ENCODE data around the gene MGRN1.

The MGRN1 gene

DNA sequence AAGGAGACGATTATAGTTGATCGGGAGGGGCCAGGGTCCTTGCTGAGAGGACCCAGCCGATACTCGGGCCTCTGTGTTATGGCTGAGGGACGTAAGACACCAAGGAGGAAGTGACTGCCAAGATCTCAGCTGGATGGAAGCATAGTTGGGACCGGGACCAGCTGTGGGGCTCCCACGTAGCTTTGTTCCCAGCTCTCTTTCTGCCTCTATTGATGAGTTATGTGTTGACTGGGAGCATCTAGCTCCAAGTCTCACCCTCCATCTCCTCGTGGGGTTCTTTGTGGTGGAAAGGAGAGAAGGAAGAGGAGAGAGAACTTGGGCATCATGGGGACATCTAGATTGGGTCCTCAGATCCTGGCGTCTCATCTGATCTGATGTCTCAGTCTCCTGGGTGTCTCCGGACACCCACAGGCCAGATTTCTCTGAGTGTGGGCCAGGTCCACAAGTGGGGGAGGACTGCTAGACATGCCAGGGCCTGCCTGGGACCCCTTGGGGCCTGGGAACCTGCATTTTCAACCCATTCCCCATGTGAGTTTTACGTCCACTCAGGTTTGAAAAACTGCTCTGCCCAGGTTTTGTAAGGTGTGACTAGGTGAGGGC, 1.0 kb downstream of the MGRN1 start:
- DNase-seq = no peak

DNA sequence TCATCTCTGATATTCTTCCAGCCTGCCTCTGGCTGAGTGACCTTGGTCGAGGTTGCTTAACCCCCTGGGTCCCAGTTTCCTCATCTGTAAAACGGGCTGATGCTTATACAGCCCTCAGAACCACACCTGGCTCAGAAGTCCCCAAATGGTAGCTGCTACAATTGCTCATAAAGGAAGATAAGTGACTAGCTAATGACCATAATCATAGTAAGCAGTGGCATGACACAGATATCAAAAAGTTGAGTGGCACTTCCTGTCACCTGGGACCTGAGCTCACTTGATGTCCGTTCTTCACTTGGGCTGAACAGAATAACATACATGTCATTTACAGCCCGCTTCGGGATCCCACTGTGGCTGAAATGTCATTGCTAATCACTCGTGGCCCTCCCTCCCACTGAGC, 1.8 kb downstream of the MGRN1 start:
- no peak for DNase-seq

DNA sequence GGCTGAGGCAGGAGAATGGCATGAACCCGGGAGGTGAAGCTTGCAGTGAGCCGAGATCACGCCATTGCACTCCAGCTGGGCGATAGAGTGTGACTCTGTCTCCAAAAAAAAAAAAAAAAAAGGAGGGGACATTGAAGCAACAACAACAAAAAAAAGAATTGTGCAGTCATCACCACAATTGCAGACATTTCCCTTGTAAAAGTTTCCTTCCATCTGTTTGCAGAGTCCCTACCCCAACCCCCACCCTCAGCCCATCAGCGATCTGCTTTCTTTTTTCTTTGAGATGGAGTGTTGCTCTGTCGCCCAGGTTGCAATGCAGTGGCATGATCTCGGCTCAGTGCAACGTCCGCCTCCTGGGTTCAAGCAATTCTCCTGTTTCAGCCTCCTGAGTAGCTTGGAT, 3.7 kb downstream of the MGRN1 start:
- no peak for DNase-seq

DNA sequence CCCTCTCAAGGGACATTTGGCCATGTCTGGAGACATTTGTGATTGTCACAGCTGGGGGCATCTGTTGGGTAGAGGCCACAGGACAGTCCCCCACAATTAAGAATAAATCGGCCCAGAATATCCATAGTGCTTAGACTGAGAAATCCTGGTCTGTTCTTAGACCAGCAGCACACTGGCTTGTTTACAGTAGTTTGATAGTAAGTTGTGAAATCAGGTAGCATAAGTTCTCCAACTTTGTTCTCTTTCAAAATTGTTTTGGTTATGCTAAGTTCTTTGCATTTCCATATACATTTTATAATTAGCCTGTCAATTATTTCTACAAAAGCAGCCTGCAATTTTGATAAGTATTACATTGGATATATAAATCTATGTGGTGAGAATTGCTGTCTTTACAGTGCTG, 6.8 kb downstream of the MGRN1 start:
- DNase-seq = no peak

DNA sequence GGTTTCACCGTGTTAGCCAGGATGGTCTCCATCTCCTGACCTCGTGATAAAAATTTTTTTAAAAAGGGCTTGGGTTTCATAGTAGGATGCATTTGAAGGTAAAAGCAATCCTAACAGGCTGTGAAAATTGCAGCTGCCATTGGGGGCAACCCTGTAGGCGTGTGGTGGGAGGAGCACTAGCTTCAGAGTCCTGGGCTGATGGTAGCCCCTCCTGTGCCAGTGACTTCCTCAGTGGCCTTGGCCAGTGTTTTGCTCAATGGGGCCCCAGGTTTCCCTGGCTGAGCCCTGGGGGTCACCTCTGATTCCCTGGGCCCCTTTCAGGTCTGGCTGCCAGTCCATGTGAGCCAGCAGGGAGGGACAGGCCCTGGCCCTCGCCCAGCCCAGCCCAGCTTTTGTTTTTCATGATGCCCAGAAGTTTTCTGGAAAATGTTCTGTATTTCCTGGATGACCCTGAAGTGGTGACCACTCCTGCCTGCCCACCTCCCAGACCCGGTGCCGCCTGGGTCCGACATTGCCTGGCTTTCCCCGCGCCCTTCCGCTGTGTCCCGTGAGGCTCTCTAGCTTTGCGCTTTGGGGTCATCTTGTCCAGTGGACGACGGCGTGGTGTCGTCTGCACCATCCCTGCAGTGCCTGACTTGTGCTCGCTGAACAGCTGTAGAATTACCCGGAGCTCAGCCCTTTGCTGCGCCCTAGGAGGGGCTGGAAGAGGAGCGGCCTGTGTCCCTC, 9.4 kb downstream of the MGRN1 start:
- no peak for DNase-seq

DNA sequence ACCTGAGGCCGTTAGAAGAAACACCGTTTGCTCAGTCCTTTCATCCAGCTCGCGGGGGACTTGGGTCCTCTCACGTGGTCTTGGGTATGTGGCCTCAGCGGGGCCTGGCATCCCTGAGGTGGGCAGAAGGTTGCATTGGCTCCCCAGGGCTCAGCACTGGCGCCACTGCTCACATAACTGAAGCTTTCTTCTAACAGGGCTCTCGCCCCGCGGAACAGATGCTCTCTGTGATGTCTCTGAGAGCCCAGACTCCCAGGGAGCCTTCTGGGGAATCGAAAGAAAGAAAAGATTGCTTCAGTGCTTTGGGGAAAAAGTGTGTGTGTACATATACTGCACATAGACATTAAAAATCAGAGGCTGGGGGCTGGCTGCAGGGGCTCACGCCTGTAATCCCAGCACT, 10.1 kb downstream of the MGRN1 start:
- DNase-seq = no peak

DNA sequence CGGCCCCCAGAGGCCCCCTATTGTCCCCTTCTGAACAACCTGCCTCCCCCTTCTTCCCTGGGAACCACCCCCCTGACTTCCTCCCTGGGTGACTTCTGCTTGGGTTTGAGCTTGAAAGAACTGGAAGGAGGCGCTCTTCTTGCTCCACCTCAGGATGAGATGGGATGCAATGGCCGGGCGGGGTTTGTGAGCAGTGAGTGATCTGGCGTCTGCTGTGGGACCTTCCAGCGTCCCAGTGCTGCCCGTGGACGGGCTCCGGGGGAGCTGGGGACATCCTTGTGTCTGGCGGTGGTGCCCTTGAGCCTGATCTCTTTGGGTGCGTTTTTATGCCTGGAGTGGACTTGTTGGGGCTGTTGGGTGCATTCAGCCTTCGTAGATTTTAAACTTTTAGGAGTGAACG, 11.6 kb downstream of the MGRN1 start:
- DNase-seq = no peak

DNA sequence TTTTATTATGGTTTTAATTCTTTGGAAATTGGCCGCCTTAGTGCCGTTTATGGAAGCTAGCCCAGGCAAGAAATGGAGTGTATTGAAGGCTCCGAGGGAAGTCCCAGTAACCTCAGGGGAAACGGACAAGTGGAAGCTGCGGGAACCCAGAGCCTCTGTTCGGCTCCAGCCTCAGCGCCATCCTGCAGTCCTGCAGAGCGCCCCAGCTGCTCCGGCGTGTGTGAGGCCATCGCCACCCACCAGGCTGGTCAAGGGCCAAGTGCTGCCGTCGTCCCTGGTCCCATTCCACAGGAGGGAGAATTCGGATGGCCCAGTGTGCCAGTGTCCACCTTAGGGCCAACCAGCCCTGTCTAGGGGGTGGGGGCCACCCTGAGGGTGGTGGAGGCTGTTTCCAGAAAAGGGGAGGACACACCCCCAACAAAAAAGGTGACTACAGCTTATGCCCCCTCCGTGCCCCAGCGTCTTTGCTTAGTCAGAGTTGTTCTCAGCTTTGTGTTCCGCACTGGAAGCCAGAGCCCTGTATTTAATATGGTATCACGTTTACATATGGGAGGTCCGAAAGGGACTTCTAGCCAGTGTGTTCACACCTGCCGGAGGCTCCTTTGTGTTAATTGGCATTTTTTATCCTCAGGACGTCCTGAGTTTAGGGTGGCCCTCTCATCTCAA, 13.0 kb downstream of the MGRN1 start:
- no peak for DNase-seq

DNA sequence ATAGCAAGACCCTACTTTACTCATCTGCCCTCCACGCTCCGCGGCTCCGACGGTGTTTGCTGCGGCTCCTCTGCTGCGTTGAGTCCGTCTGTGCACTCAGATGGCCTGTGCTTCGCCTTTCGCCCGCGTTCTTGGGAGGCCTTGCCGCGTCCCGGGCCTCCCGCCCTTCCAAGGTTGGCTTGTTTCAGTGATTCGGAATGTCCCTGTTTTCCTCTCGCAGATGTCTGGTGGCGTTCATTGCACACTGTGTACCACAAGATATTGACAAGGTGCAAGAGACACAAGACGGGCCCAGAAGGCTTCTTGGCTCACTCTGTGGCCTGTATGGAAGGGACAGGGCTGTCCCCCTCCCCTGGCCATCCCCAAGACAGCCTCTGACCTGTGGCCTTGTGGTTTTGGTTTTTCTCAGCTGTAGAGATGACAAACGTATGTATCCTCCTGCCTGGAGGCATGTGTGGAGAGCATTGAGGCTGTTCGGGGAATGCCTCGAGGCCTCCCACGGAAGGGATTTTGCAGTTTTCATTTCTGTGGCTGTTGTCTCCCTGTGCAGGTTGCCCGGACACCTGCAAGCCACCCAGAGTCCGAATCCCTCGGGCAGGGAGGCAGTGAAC, 15.4 kb downstream of the MGRN1 start:
- DNase-seq = no peak

DNA sequence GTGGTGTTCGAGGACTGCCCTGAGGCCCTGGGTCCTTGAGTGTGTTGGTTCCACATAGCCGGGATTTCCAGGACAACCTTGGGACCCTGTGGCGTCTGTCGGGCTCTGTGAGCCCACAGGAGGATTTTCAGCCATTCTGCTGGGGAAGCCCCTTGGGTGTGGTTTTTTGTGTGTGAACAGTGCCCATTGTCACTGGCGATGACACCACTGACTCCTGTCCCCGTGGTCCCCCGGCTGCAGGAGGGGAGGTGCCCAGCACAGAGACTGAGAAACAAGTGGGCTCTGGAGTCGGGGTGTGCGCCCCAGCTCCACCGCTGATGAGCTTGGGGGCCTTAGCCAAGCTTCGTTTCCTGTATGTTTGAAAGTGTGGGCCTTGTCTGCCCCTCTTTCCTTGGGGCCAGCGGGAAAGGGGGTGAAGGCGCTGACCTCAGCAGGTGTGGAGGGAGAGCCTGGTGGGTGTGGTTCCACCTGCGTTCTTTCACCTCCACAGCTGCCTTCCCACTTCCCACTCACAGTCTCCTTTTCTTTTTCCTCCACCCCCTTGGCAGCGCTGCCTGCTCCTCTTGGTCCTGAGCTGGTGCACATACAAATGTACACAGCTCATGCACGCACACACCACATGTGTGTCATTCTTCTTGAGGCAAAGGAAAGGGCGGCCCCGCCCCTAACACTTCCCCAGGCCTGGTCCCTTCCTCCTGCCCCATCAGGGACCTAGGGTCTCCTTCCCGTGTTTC, 16.1 kb downstream of the MGRN1 start:
- DNase-seq = no peak

DNA sequence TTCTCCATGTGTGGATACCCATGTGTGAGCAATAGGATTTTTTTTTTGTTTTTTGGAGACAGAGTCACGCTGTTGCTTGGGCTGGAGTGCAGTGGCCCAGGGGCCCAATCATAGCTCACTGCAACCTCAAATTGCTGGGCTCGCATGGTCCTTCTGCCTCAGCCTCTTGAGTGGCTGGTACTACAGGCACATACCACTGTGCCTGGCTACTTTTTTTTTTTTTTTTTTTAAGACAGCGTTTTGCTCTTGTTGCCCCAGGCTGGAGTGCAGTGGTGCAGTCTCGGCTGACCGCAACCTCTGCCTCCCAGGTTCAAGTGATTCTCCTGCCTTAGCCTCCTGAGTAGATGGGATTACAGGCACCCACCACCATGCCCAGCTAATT, 16.7 kb downstream of the MGRN1 start:
- DNase-seq = no peak

DNA sequence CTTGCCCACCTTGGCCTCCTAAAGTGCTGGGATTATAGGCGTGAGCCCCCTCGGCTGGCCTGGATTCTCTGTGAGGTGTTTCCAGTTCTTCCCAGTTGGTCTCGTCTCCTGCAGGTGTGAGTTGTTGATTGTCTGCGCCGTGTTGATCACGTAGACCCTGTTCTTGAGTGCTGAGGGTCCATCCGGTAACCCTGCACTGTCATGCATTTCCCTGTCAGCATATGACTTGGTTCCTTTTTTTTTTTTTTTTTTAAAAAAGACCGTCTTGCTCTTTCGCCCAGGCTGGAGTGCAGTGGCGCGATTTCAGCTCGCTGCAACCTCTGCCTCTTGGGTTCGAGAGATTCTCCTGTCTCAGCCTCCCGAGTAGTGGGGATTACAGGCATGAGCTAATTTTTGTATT, 17.3 kb downstream of the MGRN1 start:
- DNase-seq = no peak

DNA sequence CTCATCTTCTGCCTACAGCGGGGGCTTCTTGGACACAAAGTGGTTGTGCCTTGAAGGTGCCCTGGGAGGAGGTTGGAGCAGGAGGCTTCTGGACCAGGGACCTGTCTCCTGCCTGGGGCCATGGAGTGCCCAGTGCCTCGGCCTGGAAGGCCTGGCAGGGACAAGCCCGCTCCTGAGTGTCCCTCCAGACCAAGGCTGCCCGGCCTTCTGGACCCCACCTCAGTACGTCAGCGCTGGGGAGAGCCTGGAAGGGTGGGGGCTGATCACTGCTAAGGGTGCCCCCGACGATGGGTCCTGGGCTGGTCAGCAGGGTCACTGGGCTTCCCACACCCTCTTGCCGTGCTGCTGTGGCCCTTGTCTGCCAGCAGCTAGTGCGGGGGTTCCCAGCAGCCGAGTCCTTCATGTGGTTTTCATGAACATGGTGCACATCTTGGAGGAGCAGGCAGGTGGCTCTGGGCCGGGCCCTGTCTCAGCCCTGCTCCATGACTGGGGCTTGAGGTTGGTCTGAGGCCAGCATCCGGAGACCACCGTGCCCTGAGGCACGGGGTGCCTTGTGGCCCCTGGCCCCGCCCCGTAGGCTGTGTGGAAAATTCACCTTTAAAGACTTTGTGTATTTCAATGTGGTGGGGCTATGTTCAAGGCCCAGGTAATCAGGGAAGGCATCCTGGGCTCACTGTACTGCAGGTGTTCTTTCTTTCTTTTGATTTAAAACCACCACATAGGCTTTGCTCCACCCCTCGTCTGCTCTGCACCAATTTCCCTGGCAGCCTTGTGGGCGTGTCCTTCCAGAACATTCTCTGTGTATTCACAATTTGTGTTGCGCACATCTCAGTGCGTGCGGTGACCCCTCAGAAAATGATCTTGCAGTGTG, 22.4 kb downstream of the MGRN1 start:
- DNase-seq = no peak

DNA sequence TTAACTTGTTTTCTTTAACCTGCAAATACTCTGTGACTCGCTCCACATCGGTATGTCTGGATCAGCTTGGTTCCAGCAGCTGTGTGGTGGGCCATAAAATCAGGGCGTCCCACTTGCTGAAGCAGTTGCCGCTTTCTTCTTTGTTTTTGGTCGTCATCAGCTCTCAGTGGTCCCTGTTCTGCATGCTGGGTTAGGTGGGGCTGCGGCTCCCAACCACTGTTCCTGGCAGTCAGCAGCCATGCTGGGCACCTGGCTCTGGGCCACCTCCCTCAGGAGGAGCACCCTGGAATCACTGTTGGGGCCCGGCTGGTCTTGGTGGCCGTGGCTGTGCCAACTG, 23.0 kb downstream of the MGRN1 start:
- no peak for DNase-seq

DNA sequence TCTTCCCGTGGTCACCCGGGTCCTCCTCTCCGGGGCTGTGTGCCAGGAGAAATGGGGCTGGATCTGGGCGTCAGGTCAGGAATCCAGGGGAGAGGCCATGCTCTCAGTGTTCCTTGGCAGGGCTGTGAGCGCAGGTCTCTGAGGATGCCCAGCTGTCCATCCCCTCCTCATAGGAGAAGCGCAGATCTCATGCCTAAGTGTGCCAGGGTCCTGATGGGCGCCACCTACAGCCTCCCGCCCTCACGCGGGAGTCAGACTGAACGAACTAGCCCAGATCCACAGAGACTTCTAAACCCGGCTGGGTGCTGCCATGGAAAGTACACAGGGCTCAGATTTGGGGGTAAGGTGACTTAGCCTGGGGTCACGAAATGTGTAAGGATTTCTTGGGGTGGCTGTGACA, 24.3 kb downstream of the MGRN1 start:
- DNase-seq = no peak

DNA sequence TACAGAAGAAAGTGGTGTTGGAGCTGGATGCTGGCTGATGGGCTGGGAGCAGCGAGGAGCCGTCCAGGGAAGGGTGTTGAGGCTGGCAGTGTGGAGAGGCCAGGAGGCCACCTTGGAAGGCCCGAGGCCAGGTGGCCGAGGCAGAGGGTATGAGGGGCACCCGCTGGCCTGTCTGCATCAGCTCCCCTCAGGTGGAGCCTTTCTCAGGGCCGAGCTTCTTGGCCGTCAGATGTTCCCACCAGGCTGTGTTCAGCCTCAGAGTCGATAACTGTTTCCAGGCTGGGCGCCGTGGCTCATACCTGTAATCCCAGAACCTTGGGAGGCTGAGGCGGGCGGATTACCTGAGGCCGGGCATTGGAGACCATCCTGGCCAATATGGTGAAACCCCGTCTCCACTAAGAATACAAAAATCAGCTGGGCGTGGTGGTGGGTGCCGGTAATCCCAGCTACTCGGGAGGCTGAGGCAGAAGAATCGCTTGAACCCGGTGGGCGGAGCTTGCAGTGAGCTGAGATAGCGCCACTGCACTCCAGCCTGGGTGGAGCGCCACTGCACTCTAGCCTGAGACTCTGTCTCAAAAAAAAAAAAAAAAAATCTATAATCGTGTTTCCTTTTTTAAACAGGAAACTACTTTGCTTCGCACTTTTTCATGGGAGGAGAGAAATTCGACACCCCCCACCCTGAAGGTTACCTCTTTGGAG, 25.3 kb downstream of the MGRN1 start:
- DNase-seq = no peak

DNA sequence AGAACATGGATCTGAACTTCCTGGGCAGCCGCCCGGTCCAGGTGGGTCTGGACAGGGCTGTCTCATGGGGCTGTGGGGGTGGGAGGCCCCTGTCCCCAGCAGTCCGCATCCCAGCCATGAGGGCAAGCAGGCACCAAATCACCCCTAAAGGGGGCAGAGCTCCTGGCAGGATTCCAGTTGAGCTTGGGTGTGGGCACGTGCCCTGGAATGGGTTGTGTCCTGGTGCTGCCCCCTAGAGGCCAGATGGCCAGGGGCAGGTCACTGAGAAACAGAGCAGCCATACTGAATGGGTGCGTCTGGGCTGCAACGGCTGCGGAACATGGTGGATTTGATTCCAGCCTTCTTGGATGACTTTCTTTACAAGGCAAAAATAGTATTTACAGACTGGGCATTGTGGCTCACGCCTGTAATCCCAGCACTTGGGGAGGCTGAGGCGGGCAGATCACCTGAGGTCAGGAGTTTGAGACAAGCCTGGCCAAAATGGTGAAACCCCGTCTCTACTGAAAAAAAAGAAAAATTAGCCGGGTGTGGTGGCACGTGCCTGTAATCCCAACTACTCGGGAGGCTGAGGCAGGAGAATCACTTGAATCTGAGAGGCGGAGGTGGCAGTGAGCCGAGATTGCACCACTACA, 25.9 kb downstream of the MGRN1 start:
- DNase-seq = peak; percentile 2 to 51

DNA sequence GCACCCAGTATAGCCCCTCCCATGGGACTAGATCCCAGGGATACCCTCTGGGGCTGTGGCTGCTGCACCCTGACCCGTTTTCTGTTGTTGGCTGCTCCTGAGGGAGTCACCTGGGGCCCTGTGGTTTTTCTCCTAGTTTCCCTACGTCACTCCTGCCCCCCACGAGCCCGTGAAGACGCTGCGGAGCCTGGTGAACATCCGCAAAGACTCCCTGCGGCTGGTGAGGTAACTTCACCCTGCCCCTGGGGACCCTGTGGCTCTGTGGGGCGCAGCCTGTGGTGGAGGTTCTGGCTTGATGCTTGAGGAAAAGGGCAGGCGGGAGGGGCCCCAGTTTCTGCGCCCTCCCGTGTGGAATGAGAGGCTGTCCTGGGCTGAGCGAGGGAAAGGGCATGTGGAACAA, 27.2 kb downstream of the MGRN1 start:
- no peak for DNase-seq

DNA sequence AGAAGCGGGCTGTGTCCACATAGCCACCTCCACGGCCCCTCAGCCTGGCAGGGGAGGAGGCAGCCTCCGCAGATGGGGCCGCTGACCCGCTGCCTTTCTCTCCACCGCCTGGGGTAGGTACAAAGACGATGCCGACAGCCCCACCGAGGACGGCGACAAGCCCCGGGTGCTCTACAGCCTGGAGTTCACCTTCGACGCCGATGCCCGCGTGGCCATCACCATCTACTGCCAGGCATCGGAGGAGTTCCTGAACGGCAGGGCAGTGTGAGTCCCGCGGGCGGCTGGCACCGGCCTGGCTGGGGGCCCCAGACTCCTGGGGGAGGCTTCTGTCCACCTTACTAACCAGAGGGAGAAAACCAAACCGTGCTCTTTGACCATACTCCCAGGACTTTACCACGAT, 27.9 kb downstream of the MGRN1 start:
- DNase-seq = no peak

DNA sequence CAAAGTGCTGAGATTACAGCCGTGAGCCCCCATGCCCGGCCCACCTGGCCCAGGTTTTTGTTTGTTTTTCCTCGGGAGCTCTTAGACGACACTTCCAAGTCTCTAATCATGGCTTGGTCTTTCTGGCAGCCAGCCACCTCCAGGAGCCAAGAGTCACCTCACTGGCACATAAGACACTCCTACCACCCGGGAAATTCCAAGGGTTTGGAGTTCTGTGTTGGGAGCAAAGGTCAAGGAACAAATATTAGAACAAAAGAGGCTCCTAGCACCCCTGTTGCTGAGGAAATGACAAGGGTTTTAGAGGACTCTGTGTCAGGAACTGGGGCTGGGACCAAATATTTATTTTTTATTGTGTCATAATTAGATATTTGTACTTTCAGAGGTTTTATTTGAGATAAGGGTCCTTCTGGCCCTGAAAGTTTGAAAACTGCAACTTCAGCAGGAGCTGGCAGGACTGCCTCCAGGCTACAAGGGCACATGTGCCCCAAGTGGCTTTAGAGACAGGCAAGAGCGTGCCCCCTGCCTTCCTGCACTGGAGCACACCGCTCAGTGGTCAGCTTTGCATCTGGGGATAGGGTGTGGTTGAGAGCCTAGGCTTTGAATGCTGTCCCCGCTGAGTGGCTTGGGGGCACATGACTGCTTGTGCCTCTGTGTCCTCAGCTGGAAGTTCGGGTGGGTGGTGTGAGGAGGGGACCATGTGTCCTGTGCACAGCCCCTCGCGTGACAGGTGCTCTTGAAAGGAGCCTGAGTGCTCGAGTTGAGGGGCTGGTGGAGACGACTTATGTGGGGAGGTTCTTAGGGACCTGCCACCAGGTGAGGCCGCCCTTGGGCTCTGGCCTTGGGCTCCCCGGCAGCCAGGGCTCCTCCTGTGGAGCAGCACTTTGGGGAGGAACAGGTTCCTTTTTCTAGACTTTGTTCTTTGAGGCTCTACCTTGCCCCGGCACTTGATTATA, 29.7 kb downstream of the MGRN1 start:
- DNase-seq = no peak

Data from NCI-H446 (cell line).